HG03135 (cell line): ENCODE data around the gene FGFR3.

Experiments
- ATAC-seq: cut with Tn5 transposase; IDR thresholded peaks from one replicate; pipeline ENCODE4 v1.9.1; 2021; ENCODE audit warnings: mild to moderate bottlenecking, moderate library complexity; ENCODE audit not compliant: unreplicated experiment

The FGFR3 gene

GRCh38 chr4:1769692-1770091, 23.4 kb upstream of the FGFR3 start:
- ATAC-seq, result no peak

- ATAC-seq, result no peak
These were observed 22.8 kb upstream of the FGFR3 start for GRCh38 chr4:1770245-1770644.

GRCh38 chr4:1770791-1771231, 22.3 kb upstream of the FGFR3 start:
- ATAC-seq, result no peak

- ATAC-seq, result no peak
These were observed 21.4 kb upstream of the FGFR3 start for GRCh38 chr4:1771555-1772305.

GRCh38 chr4:1772853-1773538, 20.1 kb upstream of the FGFR3 start:
- ATAC-seq, result no peak

GRCh38 chr4:1773754-1774153, 19.3 kb upstream of the FGFR3 start:
- ATAC-seq, result no peak

- no peak for ATAC-seq
These were observed 17.2 kb upstream of the FGFR3 start for GRCh38 chr4:1775731-1776500.

GRCh38 chr4:1776521-1777161, 16.5 kb upstream of the FGFR3 start:
- ATAC-seq, result no peak

- no peak for ATAC-seq
These were observed 15.1 kb upstream of the FGFR3 start for GRCh38 chr4:1777822-1778641.

- ATAC-seq, result no peak
These were observed 14.3 kb upstream of the FGFR3 start for GRCh38 chr4:1778642-1779392.

- ATAC-seq, result no peak
These were observed 13.3 kb upstream of the FGFR3 start for GRCh38 chr4:1779588-1780382.

- no peak for ATAC-seq
These were observed 12.7 kb upstream of the FGFR3 start for GRCh38 chr4:1780435-1780834.

- ATAC-seq, result no peak
These were observed 10.1 kb upstream of the FGFR3 start for GRCh38 chr4:1783015-1783414.

- ATAC-seq, result no peak
These were observed 9.1 kb upstream of the FGFR3 start for GRCh38 chr4:1783970-1784369.

- no peak for ATAC-seq
These were observed 8.7 kb upstream of the FGFR3 start for GRCh38 chr4:1784395-1784788.

- ATAC-seq, result no peak
These were observed 8.1 kb upstream of the FGFR3 start for GRCh38 chr4:1784789-1785591.

- no peak for ATAC-seq
These were observed 7.5 kb upstream of the FGFR3 start for GRCh38 chr4:1785592-1785991.
